A549 (cell line): Measurements from ENCODE around the gene PKNOX1. TPM values are rescaled to one million over a fixed set of nuclear protein-coding genes. Genes with fewer than 3 reads are reported as not detected.
A peak's percentile ranks its signal among the peaks of the same experiment; 100 is the strongest.

Experiments
- ATAC-seq, 2 experiments: fragments of 200-7000 bp in 1 of 2; fragments of >200 bp in 1 of 2; cut with Nextera tagmentation in 1 of 2; cut with Tn5 transposase in 1 of 2; 3 replicates each; pipeline versions ENCODE4 v1.8.0 to v1.9.1; 2018 to 2020; ENCODE audit warnings: mild to moderate bottlenecking in 1 of 2, moderate library complexity in 1 of 2
- CTCF ChIA-PET: fragments of 300-600 bp; sonication (Branson Sonifier 250); formaldehyde crosslinking; extraction: SDS; loops from one replicate; lab custom pipeline; 2021; ENCODE audit warnings: antibody characterized with exemption, inconsistent platforms; lab: Yijun Ruan, JAX
- POLR2A ChIA-PET: fragments of 350-600 bp; formaldehyde crosslinking; extraction: SDS; loops from one replicate; lab custom pipeline; 2021; ENCODE audit warnings: antibody characterized with exemption, inconsistent platforms; lab: Yijun Ruan, JAX
- DNase-seq, 2 experiments: peaks; one replicate each; pipeline versions ENCODE4 v3.0.0 to v3.0.0-alpha.2; 2011 to 2016; ENCODE audit warnings: low read depth in 1 of 2, low spot score in 1 of 2
- FAIRE-seq: peaks from 2 replicates; lab custom pipeline; 2011; peaks lifted over from hg19 to GRCh38; lab: Jason Lieb, UNC
- H3K27ac ChIP-seq, 2 experiments: fragments of >200 bp; sonication (Bioruptor Twin); formaldehyde crosslinking; 3 replicates each; pipeline ENCODE4 v1.5.1; 2016 to 2017
- H3K4me1 ChIP-seq: fragments of >200 bp; sonication (Bioruptor Twin); formaldehyde crosslinking; 3 replicates; pipeline ENCODE4 v1.6.1; 2016
- H3K4me2 ChIP-seq: fragments of >200 bp; sonication (Bioruptor Twin); formaldehyde crosslinking; 3 replicates; pipeline ENCODE4 v1.6.1; 2016
- H3K4me3 ChIP-seq: fragments of >200 bp; sonication (Bioruptor Twin); formaldehyde crosslinking; 3 replicates; pipeline ENCODE4 v1.5.1; 2016
- H3K9me3 ChIP-seq: fragments of >200 bp; sonication (Bioruptor Twin); formaldehyde crosslinking; 3 replicates; pipeline ENCODE4 v1.6.1; 2016
- FOXS1 ChIP-seq: fragments of 250-450 bp; sonication (Bioruptor Pico); IDR thresholded peaks from 2 replicates; pipeline ENCODE4 v1.5.0; 2020; ENCODE audit warnings: mild to moderate bottlenecking, moderate library complexity
- HEYL ChIP-seq: fragments of 250-450 bp; sonication (Bioruptor Pico); IDR thresholded peaks from 2 replicates; pipeline ENCODE4 v1.8.0; 2021; ENCODE audit warnings: mild to moderate bottlenecking, moderate library complexity
- HOXB5 ChIP-seq: fragments of 250-450 bp; sonication (Bioruptor Pico); IDR thresholded peaks from 2 replicates; pipeline ENCODE4 v1.5.0; 2020; ENCODE audit warnings: mild to moderate bottlenecking, moderate library complexity
- NPAS2 ChIP-seq: fragments of 250-450 bp; sonication (Bioruptor Pico); IDR thresholded peaks from 2 replicates; pipeline ENCODE4 v1.8.0; 2022; ENCODE audit warnings: mild to moderate bottlenecking, moderate library complexity, borderline replicate concordance
- RARB ChIP-seq: fragments of 250-450 bp; sonication (Bioruptor Pico); IDR thresholded peaks from 2 replicates; pipeline ENCODE4 v1.8.0; 2021; ENCODE audit warnings: mild to moderate bottlenecking, moderate library complexity
- REST ChIP-seq: fragments of 200-600 bp; sonication (generic); IDR thresholded peaks from 2 replicates; pipeline ENCODE4 v1.6.1; 2016; ENCODE audit warnings: antibody characterized with exemption, mild to moderate bottlenecking, moderate library complexity
- RFX5 ChIP-seq: fragments of 450-650 bp; IDR thresholded peaks from 2 replicates; pipeline ENCODE4 v1.7.1; 2014; ENCODE audit warnings: antibody characterized with exemption, mild to moderate bottlenecking, moderate library complexity
- RNF2 ChIP-seq: fragments of 200-600 bp; sonication (generic); IDR thresholded peaks from 2 replicates; pipeline ENCODE4 v1.6.1; 2016; ENCODE audit warnings: low read depth, mild to moderate bottlenecking, antibody characterized with exemption, moderate library complexity, borderline replicate concordance
- ZFP36 ChIP-seq: fragments of 450-650 bp; IDR thresholded peaks from 2 replicates; pipeline ENCODE4 v1.6.1; 2014; ENCODE audit warnings: borderline replicate concordance; ENCODE audit not compliant: partially characterized antibody
- WGBS: methylation state at CpG from one replicate; pipeline ENCODE4 v1.1.6; 2017; ENCODE audit errors: missing lambda C conversion rate; 5-methylcytosine and 5-hydroxymethylcytosine counted together
- polyA plus RNA-seq, 4 experiments: library from polyadenylated mRNA; depleted of rRNA in 3 of 4; stranded (reverse); fragments of >200 nt; fragmentation: RNase III in 1 of 4; extraction: RNeasy Plus Mini Kit Qiagen cat#74134 plus additional on column Dnase treatment in 1 of 4; gene quantifications; 2 replicates in 3 of 4; 3 replicates in 1 of 4; pipeline ENCODE4 v1.2.3, GENCODE V29; 2011 to 2017
- TF ChIP-seq, protein P1 (sequence below): fragments of >200 bp; sonication (Bioruptor Twin); formaldehyde crosslinking; IDR thresholded peaks from 3 replicates; pipeline ENCODE4 v1.5.1; 2016

PKNOX1 gene
- polyA plus RNA-seq, 2 of the 4 experiments (the other 2 are of a cell fraction): 3.9 to 16.3 TPM

DNA sequence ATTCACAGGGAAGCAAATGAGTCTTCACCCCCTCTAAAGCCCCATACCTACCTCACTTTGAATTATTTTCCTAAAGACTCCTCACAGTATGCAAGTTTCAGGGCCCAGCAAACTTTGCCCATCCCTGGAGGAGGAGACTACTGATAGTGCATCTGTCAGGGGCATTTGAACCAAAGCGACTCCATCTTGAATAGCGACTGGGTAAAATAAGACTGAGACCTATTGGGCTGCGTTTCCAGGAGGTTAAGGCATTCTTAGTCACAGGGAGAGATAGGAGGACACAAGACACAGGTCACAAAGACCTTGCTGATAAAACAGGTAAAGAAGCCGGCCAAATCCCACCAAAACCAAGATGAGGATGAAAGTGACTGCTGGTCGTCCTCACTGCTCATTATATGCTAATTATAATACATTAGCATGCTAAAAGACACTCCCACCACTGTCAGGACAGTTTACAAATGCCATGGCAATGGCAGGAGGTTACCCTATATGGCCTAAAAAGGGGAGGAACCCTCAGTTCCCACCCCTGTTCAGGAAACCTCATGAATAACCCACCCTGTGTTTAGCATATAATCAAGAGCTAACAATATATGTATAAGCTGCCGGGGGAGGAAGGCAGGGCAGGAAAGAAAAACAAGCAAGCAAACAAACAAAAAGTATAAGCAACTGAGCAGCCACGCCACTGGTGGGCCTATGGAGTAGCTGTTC is 3.3 kb upstream of the PKNOX1 start:
- 81% methylated on average over 7 of the region's 7 CpGs for WGBS
- H3K4me1 ChIP-seq: peaks cover 7% of the 10 kb centered on the region; the same call in 2 of the 3 replicates
- TF ChIP-seq RARB (no peak), FOXS1 (CRISPR knock-in tag) (no peak), RFX5 (no peak), RNF2 (no peak), NPAS2 (CRISPR knock-in tag) (no peak)
- H3K9me3 ChIP-seq: no peaks in the 10 kb centered on the region
- no peak overlapping the region for H3K4me3 ChIP-seq
- ChIA-PET POLR2A (no interaction called here), CTCF (no interaction called here)
- H3K4me2 ChIP-seq: no peak overlapping the region
- no peak overlapping the region for H3K27ac ChIP-seq
- no peak for ATAC-seq
- no peak for DNase-seq
- no peak for FAIRE-seq

- no peak overlapping the region for H3K4me3 ChIP-seq
- H3K9me3 ChIP-seq: no peaks in the 10 kb centered on the region
- H3K4me1 ChIP-seq: peaks cover 14% of the 10 kb centered on the region; the same call in 2 of the 3 replicates
- WGBS: no CpG with 5 or more reads among the region's 3 CpGs
- TF ChIP-seq, protein P1, sequence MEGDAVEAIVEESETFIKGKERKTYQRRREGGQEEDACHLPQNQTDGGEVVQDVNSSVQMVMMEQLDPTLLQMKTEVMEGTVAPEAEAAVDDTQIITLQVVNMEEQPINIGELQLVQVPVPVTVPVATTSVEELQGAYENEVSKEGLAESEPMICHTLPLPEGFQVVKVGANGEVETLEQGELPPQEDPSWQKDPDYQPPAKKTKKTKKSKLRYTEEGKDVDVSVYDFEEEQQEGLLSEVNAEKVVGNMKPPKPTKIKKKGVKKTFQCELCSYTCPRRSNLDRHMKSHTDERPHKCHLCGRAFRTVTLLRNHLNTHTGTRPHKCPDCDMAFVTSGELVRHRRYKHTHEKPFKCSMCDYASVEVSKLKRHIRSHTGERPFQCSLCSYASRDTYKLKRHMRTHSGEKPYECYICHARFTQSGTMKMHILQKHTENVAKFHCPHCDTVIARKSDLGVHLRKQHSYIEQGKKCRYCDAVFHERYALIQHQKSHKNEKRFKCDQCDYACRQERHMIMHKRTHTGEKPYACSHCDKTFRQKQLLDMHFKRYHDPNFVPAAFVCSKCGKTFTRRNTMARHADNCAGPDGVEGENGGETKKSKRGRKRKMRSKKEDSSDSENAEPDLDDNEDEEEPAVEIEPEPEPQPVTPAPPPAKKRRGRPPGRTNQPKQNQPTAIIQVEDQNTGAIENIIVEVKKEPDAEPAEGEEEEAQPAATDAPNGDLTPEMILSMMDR: no peak
- TF ChIP-seq ZFP36: no peak
- TF ChIP-seq HOXB5 (CRISPR knock-in tag): no peak
- no peak for TF ChIP-seq HEYL (CRISPR knock-in tag)
- FAIRE-seq: no peak
- no peak overlapping the region for H3K27ac ChIP-seq
- ChIA-PET CTCF (no interaction called here), POLR2A (no interaction called here)
- no peak for DNase-seq
- ATAC-seq: no peak
- no peak overlapping the region for H3K4me2 ChIP-seq
Measured at GRCh38 chr21:42971897-42972275, 2.5 kb upstream of the PKNOX1 start.

GRCh38 chr21:42973309-42973990 is 912 bp upstream of the PKNOX1 start:
- WGBS: 83% methylated on average over 12 of the region's 19 CpGs
- ChIA-PET POLR2A (interaction anchor here (1.0 kb wide), 2 partner anchors 24 to 81 kb away, joined by 3 to 5 read pairs; partner anchors contain the start of gene NDUFV3), CTCF (no interaction called here)
- peak in 1 of 2 experiments; percentile 63; a peak in 4 of 6 replicates for ATAC-seq
- Histone ChIP-seq H3K4me3 (peak overlapping the region; percentile 50), H3K9me3 (no peaks in the 10 kb centered on the region), H3K4me2 (peak overlapping the region; percentile 85), H3K27ac (peak overlapping the region; percentile 92 to 95), H3K4me1 (peaks cover 14% of the 10 kb centered on the region; the same call in 2 of the 3 replicates)
- TF ChIP-seq HOXB5 (CRISPR knock-in tag): 0 out of 2 replicates have a peak, but pooled peaks have one; percentile 41
- no peak for TF ChIP-seq REST
- no peak for DNase-seq
- FAIRE-seq: no peak
